Kidney (tissue), 14 donors: ENCODE data around the gene KRT5. TPM values are rescaled to one million over a fixed set of nuclear protein-coding genes. Genes with fewer than 3 reads are reported as not detected.

Experiments used
- DNase-seq, 5 donors: peaks; one replicate each; pipeline ENCODE4 v3.0.0-alpha.2; 2013 to 2020
- FAIRE-seq: peaks from 2 replicates; lab custom pipeline; 2012; peaks lifted over from hg19 to GRCh38; lab: Jason Lieb, UNC
- H3K27ac ChIP-seq, 2 donors: one replicate each; pipeline ENCODE4 v1.7.0; 2013; ENCODE audit warnings: low read depth in 2 of 2, low read length in 2 of 2, inconsistent platforms in 1 of 2
- H3K27me3 ChIP-seq: one replicate; pipeline ENCODE4 v1.7.1; 2013; ENCODE audit warnings: low read length, inconsistent platforms; ENCODE audit not compliant: control insufficient read depth, insufficient read depth
- H3K36me3 ChIP-seq, 3 donors: one replicate each; pipeline versions ENCODE4 v1.7.0 to v1.7.1; 2013; ENCODE audit warnings: low read length in 3 of 3, control low read depth in 1 of 3, inconsistent platforms in 1 of 3; ENCODE audit not compliant: insufficient read depth in 3 of 3, control insufficient read depth in 2 of 3
- H3K4me1 ChIP-seq, 3 donors: one replicate each; pipeline versions ENCODE4 v1.7.0 to v1.7.1; 2013; ENCODE audit warnings: low read length in 3 of 3, inconsistent platforms in 1 of 3, low read depth in 1 of 3; ENCODE audit not compliant: control insufficient read depth in 2 of 3, insufficient read depth in 2 of 3
- H3K4me3 ChIP-seq, 3 donors: one replicate each; pipeline versions ENCODE4 v1.7.0 to v1.8.1; 2013; ENCODE audit warnings: low read length in 3 of 3, control low read depth in 1 of 3, inconsistent platforms in 1 of 3
- H3K9ac ChIP-seq, 3 donors: one replicate each; pipeline versions ENCODE4 v1.7.0 to v1.7.1; 2013; ENCODE audit warnings: low read length in 3 of 3, control low read depth in 1 of 3, inconsistent platforms in 1 of 3
- H3K9me3 ChIP-seq, 3 donors: one replicate each; pipeline versions ENCODE4 v1.7.0 to v1.7.1; 2013; ENCODE audit warnings: low read length in 3 of 3, control low read depth in 1 of 3, inconsistent platforms in 1 of 3; ENCODE audit not compliant: control insufficient read depth in 2 of 3, insufficient read depth in 1 of 3
- intact Hi-C: fragments of 100-400 bp; cut with DNase I; formaldehyde crosslinking; loops from one replicate; pipeline ENCODE4 v1.11.1; 2022
- polyA plus RNA-seq: library from polyadenylated mRNA; stranded (reverse); fragments of 350-450 nt; fragmentation: Illumina TruSeq; extraction: RNeasy Lipid Tissue Mini Kit (QIAGEN cat#74804); gene quantifications from one replicate; pipeline ENCODE4 v1.2.3, GENCODE V29; 2014; ENCODE audit warnings: low read depth, low replicate concordance; ENCODE audit not compliant: insufficient read depth
- total RNA-seq: library from RNA; stranded (reverse); fragmentation: NEBNext Ultra II Directional; extraction: Animal tissue kit (Norgen Biotek cat#: 25700); gene quantifications from one replicate; pipeline ENCODE4 v1.2.1, GENCODE V29; 2021
- TF ChIP-seq, protein P1 (sequence below): IDR thresholded peaks from 3 replicates; pipeline ENCODE4 v1.5.1; 2012; ENCODE audit warnings: mild to moderate bottlenecking, moderate library complexity, borderline replicate concordance; ENCODE audit not compliant: insufficient read depth; ENCODE audit errors: extremely low read depth
- donor health status: control.
- donor health status: control.
- donor health status: control.
- donor health status: control.
- donor health status: control.
- donor health status: DM: yes; HTN: yes; CAD: no.
- donor health status: Normal renal cell carcinoma (clear cell type).

KRT5 gene
- total and polyA plus RNA-seq, 2 donors from 2014 or later, result 0.69 TPM; not detected in 1

DNA sequence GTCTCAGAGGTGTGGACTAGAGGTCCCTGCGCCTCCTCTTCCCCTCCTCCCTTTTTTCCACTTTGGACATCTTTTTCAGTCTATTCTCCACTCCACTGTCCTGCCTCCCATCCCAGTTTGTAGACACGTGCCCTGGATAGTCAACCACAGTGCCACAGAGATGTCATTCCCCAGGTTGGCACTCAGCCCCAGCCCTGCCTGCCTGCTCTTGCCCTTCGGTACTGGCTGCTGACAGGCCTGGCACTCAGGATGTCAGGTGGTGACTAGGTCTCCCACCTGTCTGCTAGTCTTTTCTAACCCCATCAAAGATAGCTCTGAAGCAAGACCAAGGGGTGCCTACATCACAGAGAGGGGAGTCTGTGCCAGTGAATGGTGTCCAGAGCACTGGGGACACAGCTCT, 16.9 kb upstream of the KRT5 start:
- Histone ChIP-seq H3K27ac (no peak overlapping the region), H3K9ac (no peak overlapping the region), H3K36me3 (no peaks in the 10 kb centered on the region), H3K4me1 (no peaks in the 10 kb centered on the region), H3K27me3 (no peaks in the 10 kb centered on the region), H3K4me3 (no peak overlapping the region), H3K9me3 (no peaks in the 10 kb centered on the region)
- DNase-seq (no peak), FAIRE-seq (no peak)
- TF ChIP-seq, protein P1, sequence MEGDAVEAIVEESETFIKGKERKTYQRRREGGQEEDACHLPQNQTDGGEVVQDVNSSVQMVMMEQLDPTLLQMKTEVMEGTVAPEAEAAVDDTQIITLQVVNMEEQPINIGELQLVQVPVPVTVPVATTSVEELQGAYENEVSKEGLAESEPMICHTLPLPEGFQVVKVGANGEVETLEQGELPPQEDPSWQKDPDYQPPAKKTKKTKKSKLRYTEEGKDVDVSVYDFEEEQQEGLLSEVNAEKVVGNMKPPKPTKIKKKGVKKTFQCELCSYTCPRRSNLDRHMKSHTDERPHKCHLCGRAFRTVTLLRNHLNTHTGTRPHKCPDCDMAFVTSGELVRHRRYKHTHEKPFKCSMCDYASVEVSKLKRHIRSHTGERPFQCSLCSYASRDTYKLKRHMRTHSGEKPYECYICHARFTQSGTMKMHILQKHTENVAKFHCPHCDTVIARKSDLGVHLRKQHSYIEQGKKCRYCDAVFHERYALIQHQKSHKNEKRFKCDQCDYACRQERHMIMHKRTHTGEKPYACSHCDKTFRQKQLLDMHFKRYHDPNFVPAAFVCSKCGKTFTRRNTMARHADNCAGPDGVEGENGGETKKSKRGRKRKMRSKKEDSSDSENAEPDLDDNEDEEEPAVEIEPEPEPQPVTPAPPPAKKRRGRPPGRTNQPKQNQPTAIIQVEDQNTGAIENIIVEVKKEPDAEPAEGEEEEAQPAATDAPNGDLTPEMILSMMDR, result no peak
- intact Hi-C loops, result no loop called here

DNA sequence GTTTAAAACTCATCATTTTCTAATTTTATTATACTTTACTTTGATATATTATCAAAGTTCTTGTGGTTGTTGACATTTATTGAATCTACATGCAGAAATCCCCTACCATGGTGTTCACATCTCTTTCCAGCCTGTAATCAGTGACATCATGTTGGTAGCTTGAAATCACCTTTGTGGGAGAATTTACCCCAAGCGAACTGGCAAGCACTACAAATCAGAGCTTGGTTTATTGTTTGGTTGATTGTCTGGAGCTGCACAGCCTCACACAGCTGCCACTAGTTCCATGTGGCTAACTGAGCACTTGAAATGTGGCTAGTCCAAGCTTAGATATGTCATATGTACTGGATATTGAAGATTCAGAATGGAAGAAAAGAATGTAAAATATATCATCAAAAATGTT, 15.4 kb upstream of the KRT5 start:
- intact Hi-C loops, result no loop called here
- no peak overlapping the region for H3K9ac ChIP-seq

DNA sequence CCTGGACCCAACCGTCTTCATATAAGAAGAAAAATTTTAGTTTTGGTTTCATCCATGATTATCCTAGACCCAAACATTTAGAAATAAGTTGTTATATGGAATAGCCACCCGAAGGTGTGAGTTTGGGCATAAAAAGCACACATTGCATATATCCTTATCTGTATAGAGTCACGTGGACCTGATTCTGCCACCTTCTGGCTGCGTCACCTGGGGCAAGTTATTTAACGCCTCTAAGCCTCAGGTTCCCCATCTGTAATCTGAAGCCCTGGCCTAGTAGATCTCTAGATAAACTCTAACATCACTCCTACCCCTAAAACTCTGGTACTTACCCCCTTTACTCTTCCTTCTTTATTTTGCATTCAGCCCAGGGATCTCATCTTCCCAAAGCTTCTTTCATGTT, 14.3 kb upstream of the KRT5 start:
- intact Hi-C loops, result no loop called here
- Histone ChIP-seq H3K4me3 (no peak overlapping the region), H3K36me3 (no peaks in the 10 kb centered on the region), H3K27me3 (no peaks in the 10 kb centered on the region), H3K27ac (no peak overlapping the region), H3K9ac (no peak overlapping the region), H3K9me3 (no peaks in the 10 kb centered on the region), H3K4me1 (no peaks in the 10 kb centered on the region)
- DNase-seq (no peak), FAIRE-seq (no peak)
- TF ChIP-seq, protein P1, result no peak

More for the DNA sequence above, 15.4 kb upstream of the KRT5 start:
- Histone ChIP-seq H3K27ac (no peak overlapping the region), H3K9me3 (no peaks in the 10 kb centered on the region), H3K36me3 (no peaks in the 10 kb centered on the region), H3K27me3 (no peaks in the 10 kb centered on the region), H3K4me1 (no peaks in the 10 kb centered on the region), H3K4me3 (no peak overlapping the region)
- TF ChIP-seq, protein P1, result no peak
- FAIRE-seq (no peak), DNase-seq (no peak)

DNA sequence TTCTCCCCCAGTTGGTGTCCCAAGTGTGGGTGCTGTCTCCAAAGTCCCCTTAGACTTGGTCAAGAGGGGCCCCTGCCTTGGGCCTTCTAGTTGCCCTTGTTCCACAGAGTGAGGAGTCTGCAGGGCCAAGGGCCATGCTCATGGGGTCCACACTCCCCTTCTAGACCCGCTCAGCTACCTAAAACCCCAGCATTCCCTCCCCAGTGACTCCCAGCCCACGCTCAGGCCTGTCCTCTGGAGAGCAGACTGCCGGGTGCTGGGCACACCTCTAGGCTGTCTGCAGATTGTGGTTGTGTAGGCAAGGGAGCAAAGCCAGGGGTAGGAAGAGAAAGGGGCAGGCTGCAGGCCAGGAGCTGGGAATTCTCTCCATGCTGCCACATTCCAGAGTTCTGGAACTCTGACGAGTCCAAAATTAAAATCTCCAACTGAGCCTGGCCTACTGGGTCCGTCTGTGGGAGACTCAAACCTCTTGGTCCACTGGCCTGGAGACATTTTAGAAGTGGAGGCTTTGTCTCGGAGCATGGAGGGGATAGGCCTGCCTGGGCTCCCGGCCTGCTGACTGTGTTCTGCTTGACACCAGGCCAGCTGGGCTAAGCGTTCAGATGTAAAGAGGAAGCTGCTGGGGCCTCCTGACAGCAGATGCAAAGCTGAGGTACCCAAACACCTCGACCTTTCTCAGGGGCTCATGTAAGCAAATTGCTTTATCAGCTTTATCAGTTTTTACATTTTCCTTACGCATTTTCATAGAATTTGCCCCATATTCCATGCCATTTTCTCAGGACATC, 13.7 kb upstream of the KRT5 start:
- FAIRE-seq, result no peak

More for the DNA sequence above, 13.7 kb upstream of the KRT5 start:
- Histone ChIP-seq H3K4me3 (no peak overlapping the region), H3K9ac (no peak overlapping the region), H3K36me3 (no peaks in the 10 kb centered on the region), H3K4me1 (no peaks in the 10 kb centered on the region), H3K27me3 (no peaks in the 10 kb centered on the region), H3K9me3 (no peaks in the 10 kb centered on the region), H3K27ac (no peak overlapping the region)
- intact Hi-C loops, result no loop called here
- no peak for DNase-seq
- TF ChIP-seq, protein P1, result no peak
